OCI-LY7 (cell line): Measurements from ENCODE around the gene NOS2. TPM values are rescaled to one million over a fixed set of nuclear protein-coding genes. Genes with fewer than 3 reads are reported as not detected.
"Not testable (repeated sequence)": the region's sequence is repeated elsewhere in the genome, so short reads cannot be mapped to it uniquely, and the experiment has no call there.

Experiments used
- BruUV-seq: library from RNA; stranded (reverse); fragments of 400-500 nt; replicated peaks from 2 replicates; lab custom pipeline; 2021; lab: Mats Ljungman, UMichigan
- CTCF ChIA-PET: fragments of 300-600 bp; sonication (Branson Sonifier 250); formaldehyde crosslinking; loops from one replicate; lab custom pipeline; 2022; ENCODE audit warnings: antibody characterized with exemption; ENCODE audit not compliant: unreplicated experiment; lab: Charles Lee
- POLR2A ChIA-PET: fragments of 300-600 bp; sonication (Branson Sonifier 250); formaldehyde crosslinking; loops from one replicate; lab custom pipeline; 2022; ENCODE audit warnings: antibody characterized with exemption; lab: Charles Lee
- DNase-seq: peaks from one replicate; pipeline ENCODE4 v3.0.0-alpha.2; 2015; ENCODE audit warnings: low spot score
- H2AFZ ChIP-seq: fragments of 200-600 bp; sonication (generic), shearing (Covaris generic); 2 replicates; pipeline ENCODE4 v1.6.1; 2014; ENCODE audit warnings: mild to moderate bottlenecking, antibody characterized with exemption, low read length, moderate library complexity
- H3K27ac ChIP-seq: fragments of 200-600 bp; sonication (generic); 2 replicates; pipeline ENCODE4 v1.5.1; 2014; ENCODE audit warnings: mixed run types, low read depth, mild to moderate bottlenecking, moderate library complexity, low read length, inconsistent platforms; ENCODE audit not compliant: poor library complexity, severe bottlenecking
- H3K36me3 ChIP-seq: fragments of 200-600 bp; sonication (generic); 2 replicates; pipeline ENCODE4 v1.6.1; 2014; ENCODE audit warnings: mild to moderate bottlenecking, antibody characterized with exemption, low read length, moderate library complexity, mixed read lengths; ENCODE audit not compliant: insufficient read depth
- H3K4me1 ChIP-seq: fragments of 200-600 bp; sonication (generic); 2 replicates; pipeline ENCODE4 v1.5.1; 2014; ENCODE audit warnings: mild to moderate bottlenecking, low read length; ENCODE audit not compliant: insufficient read depth, poor library complexity, severe bottlenecking
- H3K4me2 ChIP-seq: fragments of 200-600 bp; sonication (generic); 2 replicates; pipeline ENCODE4 v1.6.1; 2014; ENCODE audit warnings: mild to moderate bottlenecking, low read length
- H3K4me3 ChIP-seq: fragments of 200-600 bp; sonication (generic); 2 replicates; pipeline ENCODE4 v1.5.1; 2014; ENCODE audit warnings: mild to moderate bottlenecking, low read depth, low read length; ENCODE audit not compliant: poor library complexity, severe bottlenecking
- H3K79me2 ChIP-seq: fragments of 200-600 bp; sonication (generic); 2 replicates; pipeline ENCODE4 v1.6.1; 2016; ENCODE audit warnings: low read depth, mild to moderate bottlenecking, low read length, moderate library complexity, mixed read lengths; ENCODE audit not compliant: insufficient read depth
- H3K9me2 ChIP-seq: fragments of 200-600 bp; sonication (generic); 2 replicates; pipeline ENCODE4 v1.6.1; 2016; ENCODE audit warnings: mild to moderate bottlenecking, low read length, mixed read lengths; ENCODE audit not compliant: insufficient read depth
- H3K9me3 ChIP-seq: fragments of 200-600 bp; sonication (generic); 2 replicates; pipeline ENCODE4 v1.6.1; 2014; ENCODE audit warnings: mild to moderate bottlenecking, mixed run types, low read length, mixed read lengths
- H4K20me1 ChIP-seq: fragments of 200-600 bp; sonication (generic); 2 replicates; pipeline ENCODE4 v1.6.1; 2014; ENCODE audit warnings: mild to moderate bottlenecking, antibody characterized with exemption, low read length, moderate library complexity, mixed read lengths; ENCODE audit not compliant: insufficient read depth
- CTCF ChIP-seq: fragments of 200-600 bp; sonication (generic); conservative IDR thresholded peaks from 2 replicates; pipeline ENCODE4 v1.5.1; 2014; ENCODE audit warnings: mild to moderate bottlenecking, antibody characterized with exemption, low read length, moderate library complexity, mixed read lengths
- EZH2phosphoT487 ChIP-seq: fragments of 200-600 bp; sonication (generic); IDR thresholded peaks from 2 replicates; pipeline ENCODE4 v1.6.1; 2018; ENCODE audit warnings: low read depth, borderline replicate concordance, mild to moderate bottlenecking, mixed run types, antibody characterized with exemption, low read length, moderate library complexity, mixed read lengths
- intact Hi-C: fragments of 100-400 bp; cut with micrococcal nuclease; formaldehyde crosslinking; loops from one replicate; pipeline ENCODE4 v1.10.0; 2022; ENCODE audit not compliant: unreplicated experiment
- total RNA-seq, 2 experiments: library from RNA; depleted of rRNA in 1 of 2; stranded (reverse); fragments of >200 nt in 1 of 2; shearing (Covaris generic) in 1 of 2; gene quantifications; 2 replicates each; pipeline ENCODE4 v1.2.3, GENCODE V29; 2014 to 2022

NOS2 gene
- total RNA-seq, 2 experiments from 2014 or later, result not detected

GRCh38 chr17:27751166-27751565 lies 49.2 kb downstream of the NOS2 start:
- H3K9me3 ChIP-seq, result no peaks in the 10 kb centered on the region
- no peaks in the 10 kb centered on the region for H3K79me2 ChIP-seq
- CTCF ChIA-PET, result no interaction called here
- DNase-seq, result no peak
- POLR2A ChIA-PET, result no interaction called here
- no peaks in the 10 kb centered on the region for H4K20me1 ChIP-seq
- no peak overlapping the region for H3K4me2 ChIP-seq
- no peak overlapping the region for H2AFZ ChIP-seq
- intact Hi-C loops, result no loop called here
- no peak overlapping the region for H3K4me3 ChIP-seq
- no TSS peak for BruUV-seq
- no peaks in the 10 kb centered on the region for H3K4me1 ChIP-seq
- H3K27ac ChIP-seq, result no peak overlapping the region
- TF ChIP-seq CTCF (no peak), EZH2phosphoT487 (no peak)
- no peaks in the 10 kb centered on the region for H3K36me3 ChIP-seq
- no peaks in the 10 kb centered on the region for H3K9me2 ChIP-seq

- H3K27ac ChIP-seq, H3K4me2 ChIP-seq, H3K36me3 ChIP-seq, H3K4me3 ChIP-seq, H3K9me2 ChIP-seq, H2AFZ ChIP-seq, intact Hi-C loops, H3K79me2 ChIP-seq, H3K9me3 ChIP-seq, POLR2A ChIA-PET, H3K4me1 ChIP-seq, H4K20me1 ChIP-seq, DNase-seq, BruUV-seq: not testable (repeated sequence)
- CTCF ChIA-PET, result interaction anchor here (0.6 kb wide), 1 partner anchor 269 kb away, joined by 3 read pairs; no protein-coding TSS in a partner anchor
Observed at GRCh38 chr17:27749562-27750150, 50.7 kb downstream of the NOS2 start.

- CTCF ChIA-PET, result no interaction called here
- BruUV-seq, result no TSS peak
- intact Hi-C loops, result no loop called here
Observed at GRCh38 chr17:27748360-27748825, 51.9 kb downstream of the NOS2 start.

More at GRCh38 chr17:27748360-27748825, 51.9 kb downstream of the NOS2 start:
- H3K36me3 ChIP-seq, result no peaks in the 10 kb centered on the region
- H3K9me3 ChIP-seq, result no peaks in the 10 kb centered on the region
- DNase-seq, result no peak
- H3K27ac ChIP-seq, result no peak overlapping the region
- no peak overlapping the region for H3K4me2 ChIP-seq
- TF ChIP-seq CTCF (no peak), EZH2phosphoT487 (no peak)
- no peaks in the 10 kb centered on the region for H4K20me1 ChIP-seq
- H3K9me2 ChIP-seq, result no peaks in the 10 kb centered on the region
- no peaks in the 10 kb centered on the region for H3K4me1 ChIP-seq
- no peak overlapping the region for H3K4me3 ChIP-seq
- POLR2A ChIA-PET, result no interaction called here
- H2AFZ ChIP-seq, result no peak overlapping the region
- no peaks in the 10 kb centered on the region for H3K79me2 ChIP-seq
